Measurements from ENCODE around the gene BZW2.

DNA sequence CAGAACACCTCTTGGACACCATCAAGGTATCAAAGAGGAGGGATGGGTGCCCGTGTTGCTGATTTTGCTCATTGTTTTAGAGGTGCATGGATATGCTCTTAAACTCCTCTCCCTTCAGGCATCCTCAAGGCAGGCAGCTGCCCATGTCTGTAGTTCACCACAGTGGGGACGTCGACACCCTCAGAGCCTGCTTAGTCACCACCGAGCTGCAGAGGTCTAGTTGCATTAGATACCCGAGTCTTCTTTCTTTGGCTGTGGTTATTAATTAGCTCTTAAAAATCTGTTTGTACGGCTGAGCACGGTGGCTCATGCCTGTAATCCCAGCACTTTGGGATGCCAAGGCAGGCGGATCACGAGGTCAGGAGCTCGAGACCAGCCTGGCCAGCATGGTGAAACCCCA, 82.8 kb downstream of the BZW2 start:
- TF ChIP-seq, protein P1, sequence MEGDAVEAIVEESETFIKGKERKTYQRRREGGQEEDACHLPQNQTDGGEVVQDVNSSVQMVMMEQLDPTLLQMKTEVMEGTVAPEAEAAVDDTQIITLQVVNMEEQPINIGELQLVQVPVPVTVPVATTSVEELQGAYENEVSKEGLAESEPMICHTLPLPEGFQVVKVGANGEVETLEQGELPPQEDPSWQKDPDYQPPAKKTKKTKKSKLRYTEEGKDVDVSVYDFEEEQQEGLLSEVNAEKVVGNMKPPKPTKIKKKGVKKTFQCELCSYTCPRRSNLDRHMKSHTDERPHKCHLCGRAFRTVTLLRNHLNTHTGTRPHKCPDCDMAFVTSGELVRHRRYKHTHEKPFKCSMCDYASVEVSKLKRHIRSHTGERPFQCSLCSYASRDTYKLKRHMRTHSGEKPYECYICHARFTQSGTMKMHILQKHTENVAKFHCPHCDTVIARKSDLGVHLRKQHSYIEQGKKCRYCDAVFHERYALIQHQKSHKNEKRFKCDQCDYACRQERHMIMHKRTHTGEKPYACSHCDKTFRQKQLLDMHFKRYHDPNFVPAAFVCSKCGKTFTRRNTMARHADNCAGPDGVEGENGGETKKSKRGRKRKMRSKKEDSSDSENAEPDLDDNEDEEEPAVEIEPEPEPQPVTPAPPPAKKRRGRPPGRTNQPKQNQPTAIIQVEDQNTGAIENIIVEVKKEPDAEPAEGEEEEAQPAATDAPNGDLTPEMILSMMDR (IDR thresholded peaks at IDR 0.05), result no peak
- TF ChIP-seq EZH2 (IDR thresholded peaks at IDR 0.05; ENCODE audit: borderline replicate concordance, insufficient read depth, low read depth, low read length, poor library complexity, severe bottlenecking), result no peak

Measured in B cell (primary cell).